ENCODE measurements around the gene GAREM2.

GAREM2 gene

GRCh38 chr2:26172871-26173775 is at the start of gene GAREM2:
TSS of gene GAREM2 (plus strand) at chr2:26173088. CDS start at chr2:26173221, 133 bp downstream.
- DNase-seq (ENCODE audit: low read depth in 2 of 2) = no peak
- TF ChIP-seq CTCF (IDR thresholded peaks at IDR 0.05; ENCODE audit: low read depth, low read length) = no peak
- H3K4me3 ChIP-seq (replicated peaks in 1 of 2; ENCODE audit: low read depth in 2 of 2, low read length in 2 of 2) = peak within 1 kb of the TSS; percentile 30 to 35

- no peak for DNase-seq (ENCODE audit: low read depth in 2 of 2)
- H3K4me3 ChIP-seq (replicated peaks in 1 of 2; ENCODE audit: low read depth in 2 of 2, low read length in 2 of 2) = no peak overlapping the region
- no peak for TF ChIP-seq CTCF (IDR thresholded peaks at IDR 0.05; ENCODE audit: low read depth, low read length)
Observed at GRCh38 chr2:26123426-26123825, 49.5 kb upstream of the GAREM2 start.

- no peak for TF ChIP-seq CTCF (IDR thresholded peaks at IDR 0.05; ENCODE audit: low read depth, low read length)
- H3K4me3 ChIP-seq (replicated peaks in 1 of 2; ENCODE audit: low read depth in 2 of 2, low read length in 2 of 2) = no peak overlapping the region
- DNase-seq (ENCODE audit: low read depth in 2 of 2) = no peak
Observed at GRCh38 chr2:26126074-26126473, 46.8 kb upstream of the GAREM2 start.

GRCh38 chr2:26128176-26128575 is 44.7 kb upstream of the GAREM2 start:
- no peak for DNase-seq (ENCODE audit: low read depth in 2 of 2)
- no peak overlapping the region for H3K4me3 ChIP-seq (replicated peaks in 1 of 2; ENCODE audit: low read depth in 2 of 2, low read length in 2 of 2)
- TF ChIP-seq CTCF (IDR thresholded peaks at IDR 0.05; ENCODE audit: low read depth, low read length) = no peak

GRCh38 chr2:26130763-26131162 is 42.1 kb upstream of the GAREM2 start:
- H3K4me3 ChIP-seq (replicated peaks in 1 of 2; ENCODE audit: low read depth in 2 of 2, low read length in 2 of 2) = no peak overlapping the region
- no peak for DNase-seq (ENCODE audit: low read depth in 2 of 2)
- TF ChIP-seq CTCF (IDR thresholded peaks at IDR 0.05; ENCODE audit: low read depth, low read length) = no peak

GRCh38 chr2:26136451-26136850 is 36.4 kb upstream of the GAREM2 start:
- no peak for TF ChIP-seq CTCF (IDR thresholded peaks at IDR 0.05; ENCODE audit: low read depth, low read length)
- H3K4me3 ChIP-seq (replicated peaks in 1 of 2; ENCODE audit: low read depth in 2 of 2, low read length in 2 of 2) = no peak overlapping the region
- no peak for DNase-seq (ENCODE audit: low read depth in 2 of 2)

Data from cardiac fibroblast (primary cell).